HG03442 (cell line): ENCODE measurements around the gene ZNF23.

ENCODE experiments used
- ATAC-seq: cut with Tn5 transposase; IDR thresholded peaks from one replicate; pipeline ENCODE4 v1.9.1; 2021; ENCODE audit warnings: mild to moderate bottlenecking, moderate library complexity; ENCODE audit not compliant: unreplicated experiment

ZNF23 gene

DNA sequence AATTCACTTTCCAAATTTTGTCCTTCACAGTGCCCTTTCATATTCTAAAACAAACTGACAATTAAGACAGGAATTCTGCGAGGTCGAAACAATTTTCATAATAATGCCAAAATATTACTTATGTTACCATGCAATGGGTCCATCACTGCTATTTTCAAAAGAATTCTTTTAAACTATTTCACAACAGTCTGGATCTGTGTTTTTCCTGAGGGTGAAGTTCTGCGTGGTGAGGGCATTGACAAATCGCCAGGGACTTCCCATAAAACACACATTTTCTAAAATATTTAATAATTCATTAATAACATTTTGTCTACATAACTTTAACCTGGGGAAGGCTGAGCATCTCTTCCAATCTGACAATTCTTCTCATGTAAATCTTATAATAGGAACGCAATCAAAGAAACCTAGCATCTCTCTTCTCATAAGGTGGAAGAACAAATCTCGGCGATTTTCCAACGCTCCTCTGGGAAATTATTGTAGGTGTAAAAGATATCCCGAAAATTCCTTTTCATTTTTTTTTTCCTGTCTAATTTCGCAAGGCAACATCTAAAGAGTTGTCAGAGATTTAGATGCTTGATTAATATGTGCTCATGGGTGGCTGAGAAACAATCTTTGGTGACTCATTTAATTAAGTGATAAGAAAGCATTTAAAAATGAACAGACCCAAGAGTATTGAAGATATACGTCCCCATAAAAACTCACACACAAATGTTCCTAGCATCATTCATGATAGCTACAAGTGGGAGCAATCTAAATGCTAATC lies 62.1 kb downstream of the ZNF23 start:
- ATAC-seq = no peak
